ENCODE results near the gene UBE2C. TPM values are rescaled to one million over a fixed set of nuclear protein-coding genes. Genes with fewer than 3 reads are reported as not detected.

UBE2C gene
- total and polyA plus RNA-seq, 2 of the 8 experiments (the other 6 are each of a cell fraction or from before 2014, with no cell fraction given), result 243 to 326 TPM

DNA sequence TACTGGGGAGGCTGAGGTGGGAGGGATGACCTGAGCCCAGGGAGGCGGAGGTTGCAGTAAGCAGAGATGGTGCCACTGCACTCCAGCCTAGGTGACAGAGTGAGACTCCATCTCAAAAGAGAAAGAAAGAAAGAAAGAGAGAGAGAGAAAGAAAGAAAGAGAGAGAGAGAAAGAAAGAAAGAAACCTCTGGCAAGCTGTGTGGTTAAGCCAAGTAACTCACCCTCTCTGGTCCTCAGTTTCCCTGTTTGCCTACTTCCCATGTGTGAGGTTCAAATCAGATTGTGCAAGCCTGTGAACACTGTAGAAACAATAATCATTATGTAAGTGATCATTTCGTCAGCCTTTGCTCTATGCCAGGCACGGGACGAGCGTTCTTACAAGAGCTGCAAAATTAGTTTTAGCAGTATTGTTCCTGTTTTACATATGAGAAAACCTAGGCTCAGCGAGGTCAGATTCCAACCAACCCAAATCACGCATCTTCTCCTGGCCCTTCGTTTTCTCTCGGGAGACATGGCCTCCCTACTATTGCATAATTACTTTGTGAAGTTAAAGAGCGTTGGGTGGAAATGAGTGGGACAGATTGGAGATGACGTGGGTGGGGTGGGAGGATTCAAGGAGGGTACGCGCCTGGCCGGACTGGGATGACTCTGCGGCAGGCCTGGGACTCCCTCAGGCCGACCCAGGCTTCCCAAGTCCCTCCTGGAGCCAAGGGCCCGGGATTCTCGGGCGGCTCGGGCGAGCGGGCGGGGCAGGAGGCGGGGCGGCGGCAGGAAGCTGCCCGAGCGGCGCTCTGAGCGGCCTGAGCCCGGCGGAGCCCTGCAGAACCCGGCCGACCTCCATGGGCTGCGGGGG, 20.8 kb downstream of the UBE2C start, which contains the start of gene SNX21:
SNX21 (plus strand) TSS at position 770 of the 853 bp plus-strand sequence. CDS start 121 bp downstream, outside the sequence.
- 23% methylated on average over 20 of the region's 35 CpGs; no CpG with 5 or more reads in 1 of the 2 experiments for WGBS, 2 experiments (ENCODE audit: extremely low coverage in 1 of 2, insufficient coverage in 1 of 2, insufficient read length in 1 of 2, insufficient replicate concordance in 2 of 2, low coverage in 1 of 2, low lambda C conversion rate in 2 of 2, missing lambda C conversion rate in 1 of 2)
- peak within 1 kb of the TSS; percentile 73 for H3K27ac ChIP-seq (ENCODE audit: low read depth, low read length)
- H3K23me2 ChIP-seq (ENCODE audit: low read depth, low read length), result peaks cover 8% of the 10 kb centered on the region; the same call in 1 of the 2 replicates
- no peak within 1 kb of the TSS for H2BK15ac ChIP-seq (ENCODE audit: low read length)
- H3K79me2 ChIP-seq (ENCODE audit: control insufficient read depth in 1 of 2, insufficient read depth in 2 of 2, low read length in 2 of 2), result peaks cover 0 to 11% of the 10 kb centered on the region in 2 experiments; a peak in 1 of 4 replicates
- H3K23ac ChIP-seq (ENCODE audit: insufficient read length), result no peak within 1 kb of the TSS
- no peak within 1 kb of the TSS; the same call in 1 of the 2 replicates for H2BK20ac ChIP-seq (ENCODE audit: low read length)
- H3K79me1 ChIP-seq (ENCODE audit: low read depth, low read length), result peaks cover 9% of the 10 kb centered on the region
- no peak within 1 kb of the TSS for H3K14ac ChIP-seq (ENCODE audit: insufficient read length)
- peak within 1 kb of the TSS; percentile 75 for H4K91ac ChIP-seq (replicated peaks; ENCODE audit: insufficient read length, low read length)
- no peak within 1 kb of the TSS for H2BK120ac ChIP-seq (replicated peaks; ENCODE audit: low read depth, low read length)
- peak within 1 kb of the TSS; percentile 88 for H3K18ac ChIP-seq (ENCODE audit: extremely low read depth, low read length)
- H4K20me1 ChIP-seq (replicated peaks in 1 of 2; ENCODE audit: control insufficient read depth in 1 of 2, insufficient read depth in 2 of 2, low read length in 2 of 2), result peaks cover 0 to 4% of the 10 kb centered on the region in 2 experiments
- no peaks in the 10 kb centered on the region for H3K27me3 ChIP-seq (replicated peaks in 1 of 4; ENCODE audit: control insufficient read depth in 3 of 4, extremely low read depth in 1 of 4, insufficient read depth in 3 of 4, low read length in 3 of 4)
- peak within 1 kb of the TSS; percentile 61 to 77 (median 74) for H3K4me3 ChIP-seq (ENCODE audit: extremely low read depth in 1 of 4, insufficient read depth in 2 of 4, low read depth in 3 of 4, low read length in 4 of 4)
- H3K4me1 ChIP-seq (replicated peaks in 1 of 4; ENCODE audit: control insufficient read depth in 3 of 4, insufficient read depth in 4 of 4, low read length in 3 of 4), result peaks cover 0 to 17% (median 8%) of the 10 kb centered on the region in 4 experiments; a peak in 6 of 7 replicates
- H2AK5ac ChIP-seq (ENCODE audit: low read depth, low read length), result no peak within 1 kb of the TSS
- no peaks in the 10 kb centered on the region for H3K9me3 ChIP-seq (ENCODE audit: insufficient read depth in 2 of 2, low read depth in 1 of 2, low read length in 1 of 2)
- peak within 1 kb of the TSS; percentile 54 for H3K56ac ChIP-seq (replicated peaks; ENCODE audit: insufficient read length, low read depth, low read length)
- peak within 1 kb of the TSS; percentile 87 for H3K4ac ChIP-seq (replicated peaks; ENCODE audit: insufficient read length, low read depth, low read length)
- H2AFZ ChIP-seq (ENCODE audit: low read length), result peak within 1 kb of the TSS; percentile 47; the same call in 1 of the 2 replicates
- H4K5ac ChIP-seq (ENCODE audit: insufficient read length, low read depth, low read length), result peak within 1 kb of the TSS; percentile 93
- H4K8ac ChIP-seq (ENCODE audit: extremely low read depth, insufficient read depth, low read length), result peak within 1 kb of the TSS; percentile 90
- H2BK5ac ChIP-seq (ENCODE audit: low read depth, low read length), result peak within 1 kb of the TSS; percentile 83; the same call in 1 of the 2 replicates
- CTCF ChIA-PET (ENCODE audit: partially characterized antibody), result interaction anchor here (0.7 to 2.1 kb wide), 8 partner anchors 9 to 244 kb away, joined by 3 to 5 read pairs (median 4); no protein-coding TSS in a partner anchor
- H3K4me2 ChIP-seq (ENCODE audit: insufficient read depth in 1 of 2, low read depth in 2 of 2, low read length in 2 of 2), result peak within 1 kb of the TSS; percentile 87 to 88
- POLR2A ChIA-PET (ENCODE audit: partially characterized antibody), result interaction anchor here (1.0 to 13.8 kb wide), 18 partner anchors 10 to 139 kb away, joined by 3 to 178 read pairs (median 4); partner anchors contain the start of genes ACOT8, PCIF1, UBE2C and ZNF335
- FAIRE-seq (no peak), DNase-seq (ENCODE audit: low read depth in 1 of 2, low spot score in 2 of 2) (peak in 1 of 2 experiments; percentile 90)
- H2BK12ac ChIP-seq (ENCODE audit: low read depth, low read length), result 0 out of 2 replicates have a peak within 1 kb of the TSS, but pooled peaks have one; percentile 0
- H3K9ac ChIP-seq (replicated peaks in 1 of 4; ENCODE audit: extremely low read depth in 1 of 4, low read depth in 3 of 4, low read length in 3 of 4), result peak within 1 kb of the TSS; percentile 43 to 67 (median 64); a peak in 6 of 7 replicates
- H3K36me3 ChIP-seq (ENCODE audit: control insufficient read depth in 2 of 4, insufficient read depth in 4 of 4, low read length in 3 of 4), result peaks cover 0 to 5% (median 0%) of the 10 kb centered on the region in 4 experiments; a peak in 1 of 8 replicates
- no peak for TF ChIP-seq MAFK (IDR thresholded peaks at IDR 0.05; ENCODE audit: low read depth, low read length)
- TF ChIP-seq SUZ12 (IDR thresholded peaks at IDR 0.05; ENCODE audit: low read length), result no peak
- no peak for TF ChIP-seq POU5F1 (IDR thresholded peaks at IDR 0.05; ENCODE audit: low read depth, low read length)
- TF ChIP-seq NRF1 (IDR thresholded peaks at IDR 0.05; ENCODE audit: low read depth, low read length), result no peak
- TF ChIP-seq JUN (IDR thresholded peaks at IDR 0.05; ENCODE audit: low read depth, low read length), result no peak
- no peak for TF ChIP-seq CREB1 (IDR thresholded peaks at IDR 0.05)
- no peak for TF ChIP-seq CTBP2 (IDR thresholded peaks at IDR 0.05; ENCODE audit: borderline replicate concordance, insufficient read depth, insufficient read length, low read length)
- TF ChIP-seq, protein P1, sequence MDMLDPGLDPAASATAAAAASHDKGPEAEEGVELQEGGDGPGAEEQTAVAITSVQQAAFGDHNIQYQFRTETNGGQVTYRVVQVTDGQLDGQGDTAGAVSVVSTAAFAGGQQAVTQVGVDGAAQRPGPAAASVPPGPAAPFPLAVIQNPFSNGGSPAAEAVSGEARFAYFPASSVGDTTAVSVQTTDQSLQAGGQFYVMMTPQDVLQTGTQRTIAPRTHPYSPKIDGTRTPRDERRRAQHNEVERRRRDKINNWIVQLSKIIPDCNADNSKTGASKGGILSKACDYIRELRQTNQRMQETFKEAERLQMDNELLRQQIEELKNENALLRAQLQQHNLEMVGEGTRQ (IDR thresholded peaks at IDR 0.05; ENCODE audit: low read length), result no peak
- peak; percentile 78 for TF ChIP-seq CHD2 (IDR thresholded peaks at IDR 0.05; ENCODE audit: low read length)

Data from H1 (cell line).